Adipocyte (in vitro differentiated cells): ENCODE data around the gene OXTR.

Source experiments
- DNase-seq: peaks from one replicate; pipeline ENCODE4 v3.0.0-alpha.2; 2015; ENCODE audit warnings: low read depth
- H3K27me3 ChIP-seq: replicated peaks from 2 replicates; pipeline ENCODE4 v1.7.0; 2013; ENCODE audit warnings: mild to moderate bottlenecking, low read length, moderate library complexity; ENCODE audit not compliant: control insufficient read depth, insufficient read depth
- H3K36me3 ChIP-seq: 2 replicates; pipeline ENCODE4 v1.7.0; 2013; ENCODE audit warnings: low read length, mild to moderate bottlenecking, moderate library complexity; ENCODE audit not compliant: control insufficient read depth, insufficient read depth, severe bottlenecking
- H3K4me1 ChIP-seq: 2 replicates; pipeline ENCODE4 v1.7.0; 2013; ENCODE audit warnings: mild to moderate bottlenecking, low read length, moderate library complexity; ENCODE audit not compliant: control insufficient read depth, insufficient read depth
- H3K4me3 ChIP-seq: 2 replicates; pipeline ENCODE4 v1.7.0; 2013; ENCODE audit warnings: mild to moderate bottlenecking, low read length, moderate library complexity
- H3K9ac ChIP-seq: 2 replicates; pipeline ENCODE4 v1.7.0; 2013; ENCODE audit warnings: mild to moderate bottlenecking, low read length, moderate library complexity
- H3K9me3 ChIP-seq: 2 replicates; pipeline ENCODE4 v1.7.0; 2013; ENCODE audit warnings: mild to moderate bottlenecking, low read length, moderate library complexity; ENCODE audit not compliant: control insufficient read depth

The OXTR gene

GRCh38 chr3:8767667-8768363 lies 1.6 kb downstream of the OXTR start:
- H3K9me3 ChIP-seq: no peaks in the 10 kb centered on the region
- peaks cover 22% of the 10 kb centered on the region for H3K4me1 ChIP-seq
- H3K27me3 ChIP-seq: peaks cover 4% of the 10 kb centered on the region
- H3K36me3 ChIP-seq: no peaks in the 10 kb centered on the region
- peak; percentile 46 for DNase-seq
- H3K9ac ChIP-seq: peak overlapping the region; percentile 72
- peak overlapping the region; percentile 81 for H3K4me3 ChIP-seq

DNA sequence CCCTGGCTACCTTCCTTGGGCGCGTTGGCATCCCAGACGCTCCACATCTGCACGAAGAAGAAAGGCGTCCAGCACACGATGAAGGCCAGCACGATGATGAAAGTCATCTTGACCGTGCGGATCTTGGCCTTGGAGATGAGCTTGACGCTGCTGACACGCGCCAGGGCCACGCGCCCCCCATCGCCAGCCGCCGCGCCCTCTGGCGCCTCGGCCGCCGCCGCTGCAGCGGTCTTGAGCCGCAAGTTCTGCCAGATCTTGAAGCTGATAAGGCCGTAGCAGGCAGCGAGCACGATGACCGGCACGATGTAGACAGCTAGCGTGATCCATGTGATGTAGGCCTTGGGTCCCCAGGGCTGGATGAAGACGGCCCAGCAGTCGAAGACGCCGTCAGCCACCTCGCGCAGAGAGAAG lies 2.2 kb downstream of the OXTR start:
- Histone ChIP-seq H3K36me3 (no peaks in the 10 kb centered on the region), H3K9ac (peak overlapping the region; percentile 72), H3K4me3 (peak overlapping the region; percentile 81), H3K9me3 (no peaks in the 10 kb centered on the region), H3K4me1 (peaks cover 22% of the 10 kb centered on the region), H3K27me3 (peaks cover 4% of the 10 kb centered on the region)
- DNase-seq: no peak

- peak overlapping the region; percentile 81 for H3K4me3 ChIP-seq
- no peak for DNase-seq
- peaks cover 4% of the 10 kb centered on the region for H3K27me3 ChIP-seq
- peak overlapping the region; percentile 19 for H3K9ac ChIP-seq
- H3K36me3 ChIP-seq: no peaks in the 10 kb centered on the region
- H3K9me3 ChIP-seq: no peaks in the 10 kb centered on the region
- peaks cover 22% of the 10 kb centered on the region for H3K4me1 ChIP-seq
Observed at GRCh38 chr3:8766148-8766547, 3.3 kb downstream of the OXTR start.

GRCh38 chr3:8765528-8765927 lies 3.9 kb downstream of the OXTR start:
- Histone ChIP-seq H3K4me3 (no peak overlapping the region), H3K9ac (no peak overlapping the region), H3K4me1 (peaks cover 22% of the 10 kb centered on the region), H3K27me3 (peaks cover 4% of the 10 kb centered on the region), H3K9me3 (no peaks in the 10 kb centered on the region), H3K36me3 (no peaks in the 10 kb centered on the region)
- DNase-seq: no peak

DNA sequence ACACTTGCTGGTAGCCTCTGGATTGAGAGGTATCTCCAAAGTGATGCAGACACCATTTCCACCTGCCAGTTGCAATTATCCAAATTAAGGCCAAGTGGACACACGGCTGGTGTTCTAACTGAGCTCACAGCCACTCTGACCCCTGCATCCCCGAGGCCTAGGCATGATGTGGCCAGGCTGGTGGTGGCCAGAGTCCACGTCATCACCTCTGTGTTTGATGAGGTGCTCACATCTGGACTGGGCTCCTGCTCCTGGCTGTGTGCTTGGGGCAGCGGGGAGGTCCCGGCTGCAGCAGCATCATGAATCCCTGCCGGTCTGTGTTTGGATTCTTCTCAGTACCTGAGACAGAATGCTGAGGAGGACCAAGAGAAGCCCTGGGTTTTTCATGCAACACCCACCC lies 4.9 kb downstream of the OXTR start:
- H3K36me3 ChIP-seq: no peaks in the 10 kb centered on the region
- DNase-seq: no peak
- peaks cover 4% of the 10 kb centered on the region for H3K27me3 ChIP-seq

DNA sequence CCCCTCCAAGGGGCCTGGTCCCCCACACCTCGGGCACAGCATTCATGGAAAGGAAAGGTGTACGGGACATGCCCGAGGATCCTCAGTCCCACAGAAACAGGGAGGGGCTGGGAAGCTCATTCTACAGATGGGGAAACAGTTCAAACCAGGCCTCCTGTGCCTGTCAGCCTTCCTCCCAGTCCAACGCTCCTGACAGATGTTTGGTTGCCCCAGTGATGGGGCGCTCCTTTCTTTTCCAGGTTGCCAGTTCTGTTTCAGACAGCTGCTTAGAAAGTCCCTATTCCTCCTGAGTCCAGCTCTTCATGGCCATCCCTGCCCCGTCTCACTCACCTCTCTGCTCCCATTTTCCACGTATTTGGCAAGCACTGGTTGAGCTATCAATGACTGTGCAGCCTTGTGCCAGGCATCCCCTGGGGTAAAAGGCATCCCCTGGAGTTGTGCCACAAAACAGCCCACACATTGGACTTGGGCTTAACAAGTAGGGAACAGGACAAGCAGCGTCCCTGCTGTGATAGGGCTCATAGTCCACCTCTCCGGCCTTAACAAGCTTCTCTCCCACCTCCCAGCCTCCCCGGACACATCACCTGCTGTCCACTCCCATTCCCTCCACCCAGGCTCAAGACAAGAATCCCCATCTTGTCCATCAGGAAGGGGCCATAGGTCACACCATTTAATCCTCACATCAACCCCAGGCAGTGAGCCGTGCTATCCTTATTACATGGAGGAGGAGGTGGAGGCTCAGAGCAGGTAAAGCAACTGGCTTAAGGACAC lies 6.6 kb downstream of the OXTR start:
- Histone ChIP-seq H3K36me3 (no peaks in the 10 kb centered on the region), H3K4me3 (no peak overlapping the region), H3K9ac (no peak overlapping the region), H3K9me3 (no peaks in the 10 kb centered on the region), H3K4me1 (peaks cover 25% of the 10 kb centered on the region), H3K27me3 (peaks cover 4% of the 10 kb centered on the region)
- DNase-seq: no peak

More for the DNA sequence above, 4.9 kb downstream of the OXTR start:
- Histone ChIP-seq H3K4me1 (peaks cover 20% of the 10 kb centered on the region), H3K9ac (no peak overlapping the region), H3K4me3 (no peak overlapping the region), H3K9me3 (no peaks in the 10 kb centered on the region)

DNA sequence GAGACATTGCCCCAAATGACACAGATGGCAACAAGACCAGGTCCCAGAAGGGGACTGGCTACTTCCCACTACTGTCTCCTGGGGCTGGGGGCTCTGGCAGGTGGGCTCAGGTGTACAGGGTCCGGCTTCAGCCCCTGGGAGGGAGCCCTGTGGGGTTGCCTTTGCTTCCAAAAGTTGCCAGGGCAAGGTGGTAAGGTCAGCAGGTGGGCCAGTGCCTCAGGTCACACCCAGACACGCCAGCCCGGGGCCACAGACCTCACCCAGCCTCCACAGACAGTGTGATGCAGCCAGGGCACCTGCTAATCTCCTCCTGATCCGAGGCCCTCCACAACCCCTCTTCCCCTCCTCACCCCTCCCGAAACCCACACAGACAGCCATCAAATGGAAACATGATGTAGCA lies 7.5 kb downstream of the OXTR start:
- no peak overlapping the region for H3K9ac ChIP-seq
- no peaks in the 10 kb centered on the region for H3K9me3 ChIP-seq
- H3K27me3 ChIP-seq: peaks cover 4% of the 10 kb centered on the region
- H3K4me3 ChIP-seq: no peak overlapping the region
- no peak for DNase-seq
- no peaks in the 10 kb centered on the region for H3K36me3 ChIP-seq
- H3K4me1 ChIP-seq: peaks cover 21% of the 10 kb centered on the region

GRCh38 chr3:8760506-8760905 lies 8.9 kb downstream of the OXTR start:
- H3K4me3 ChIP-seq: no peak overlapping the region
- H3K9me3 ChIP-seq: no peaks in the 10 kb centered on the region
- H3K36me3 ChIP-seq: no peaks in the 10 kb centered on the region
- peaks cover 23% of the 10 kb centered on the region for H3K4me1 ChIP-seq
- H3K27me3 ChIP-seq: peaks cover 4% of the 10 kb centered on the region
- no peak overlapping the region for H3K9ac ChIP-seq
- DNase-seq: no peak

DNA sequence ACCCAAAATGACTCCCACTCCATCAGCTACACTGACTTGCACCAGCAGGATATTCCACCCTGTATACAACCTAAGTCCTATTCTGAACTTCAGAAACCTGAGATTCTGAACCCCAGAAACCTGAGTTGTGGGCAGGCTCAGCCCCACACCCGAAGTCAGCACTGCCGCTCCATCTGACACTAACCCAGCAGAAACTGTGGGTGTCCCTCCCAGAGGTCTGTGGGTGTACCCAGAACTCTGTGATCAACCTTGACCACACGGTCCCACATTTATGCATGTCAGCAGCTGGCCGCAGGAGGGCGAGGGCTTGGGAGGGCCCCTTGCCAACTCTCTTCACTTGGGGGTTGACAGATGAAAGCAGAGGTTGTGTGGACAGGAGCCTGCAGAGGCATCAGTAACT lies 9.3 kb downstream of the OXTR start:
- peaks cover 1% of the 10 kb centered on the region for H3K27me3 ChIP-seq
- H3K4me3 ChIP-seq: no peak overlapping the region
- no peaks in the 10 kb centered on the region for H3K36me3 ChIP-seq
- H3K4me1 ChIP-seq: peaks cover 25% of the 10 kb centered on the region
- H3K9ac ChIP-seq: no peak overlapping the region
- no peaks in the 10 kb centered on the region for H3K9me3 ChIP-seq
- no peak for DNase-seq

GRCh38 chr3:8759038-8759707 lies 10.2 kb downstream of the OXTR start:
- peaks cover 25% of the 10 kb centered on the region for H3K4me1 ChIP-seq
- no peaks in the 10 kb centered on the region for H3K36me3 ChIP-seq

More at GRCh38 chr3:8759038-8759707, 10.2 kb downstream of the OXTR start:
- H3K9ac ChIP-seq: no peak overlapping the region
- H3K9me3 ChIP-seq: no peaks in the 10 kb centered on the region
- no peak for DNase-seq
- no peak overlapping the region for H3K4me3 ChIP-seq
- H3K27me3 ChIP-seq: no peaks in the 10 kb centered on the region
